HG03095 (cell line): Measurements from ENCODE around the gene IFIT1B.
"Not testable (repeated sequence)": the region's sequence is repeated elsewhere in the genome, so short reads cannot be mapped to it uniquely, and the experiment has no call there.

Experiments
- ATAC-seq: cut with Tn5 transposase; IDR thresholded peaks from one replicate; pipeline ENCODE4 v1.9.1; 2021; ENCODE audit warnings: moderate library complexity; ENCODE audit not compliant: unreplicated experiment

IFIT1B gene

DNA sequence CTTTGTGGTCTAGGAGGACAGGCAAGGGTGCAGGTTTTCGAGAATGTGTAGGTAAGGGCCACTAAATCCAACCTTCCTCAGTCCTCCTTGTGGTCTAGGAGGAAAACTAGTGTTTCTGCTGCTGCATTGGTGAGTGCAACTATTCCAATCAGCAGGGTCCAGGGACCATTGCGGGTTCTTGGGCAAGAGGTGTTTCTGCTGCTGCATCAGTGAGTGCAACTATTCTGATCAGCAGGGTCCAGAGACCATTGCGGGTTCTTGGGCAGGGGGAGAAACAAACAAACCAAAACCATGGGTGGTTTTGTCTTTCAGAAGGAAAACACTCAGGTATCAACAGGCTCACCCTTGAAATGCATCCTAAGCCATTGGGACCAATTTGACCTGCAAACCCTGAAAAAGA is 29.9 kb downstream of the IFIT1B start:
- ATAC-seq: not testable (repeated sequence)

- not testable (repeated sequence) for ATAC-seq
Measured at GRCh38 chr10:89409282-89409681, 31.4 kb downstream of the IFIT1B start.

DNA sequence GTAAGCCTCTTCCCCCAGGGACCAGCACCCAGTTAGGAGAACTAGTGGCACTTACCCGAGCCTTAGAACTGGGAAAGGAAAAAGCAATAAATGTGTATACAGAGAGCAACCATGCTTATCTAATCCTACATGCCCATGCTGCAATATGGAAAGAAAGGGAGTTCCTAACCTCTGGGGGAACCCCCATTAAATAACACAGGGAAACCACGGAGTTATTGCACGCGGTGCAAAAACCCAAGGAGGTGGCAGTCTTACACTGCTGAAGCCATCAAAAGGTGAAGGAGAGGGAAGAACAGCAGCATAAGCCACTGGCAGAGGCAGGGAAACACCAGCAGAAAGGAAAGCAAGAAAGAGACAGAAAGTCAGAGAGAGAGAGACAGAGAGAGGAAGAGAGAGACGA is 32.7 kb downstream of the IFIT1B start:
- not testable (repeated sequence) for ATAC-seq

GRCh38 chr10:89411135-89411534 is 33.3 kb downstream of the IFIT1B start:
- ATAC-seq: not testable (repeated sequence)

GRCh38 chr10:89412276-89412675 is 34.4 kb downstream of the IFIT1B start:
- not testable (repeated sequence) for ATAC-seq

DNA sequence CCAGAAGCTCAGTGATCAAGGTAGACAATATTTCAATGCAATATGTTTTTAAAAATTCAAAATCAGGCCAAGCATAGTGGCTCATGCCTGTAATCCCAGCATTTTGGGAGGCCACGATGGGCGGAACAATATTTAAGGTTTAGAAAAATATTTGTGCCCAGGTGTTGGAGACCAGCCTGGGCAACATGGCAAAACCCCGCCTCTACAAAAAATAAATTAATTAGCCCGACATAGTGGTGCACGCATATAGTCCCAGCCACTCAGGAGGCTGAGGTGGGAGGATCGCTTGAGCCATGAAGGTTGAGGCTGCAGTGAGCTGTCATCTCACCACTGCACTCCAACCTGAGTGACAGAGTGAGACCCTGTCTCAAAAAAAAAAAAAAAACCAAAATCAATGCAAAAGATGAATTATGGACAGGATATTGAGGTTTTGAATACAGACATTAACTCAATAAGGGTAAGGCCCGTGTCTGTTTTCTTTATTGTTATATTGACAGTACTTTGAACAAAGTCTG is 35.6 kb downstream of the IFIT1B start:
- ATAC-seq: no peak

- ATAC-seq: peak; percentile 73
Measured at GRCh38 chr10:89414146-89414878, 36.5 kb downstream of the IFIT1B start, which contains the start of gene IFIT5. Gene IFIT5, plus strand, starts transcription at chr10:89414568. Its CDS starts 231 bp downstream, at chr10:89414799.

- peak; percentile 30 for ATAC-seq
Measured at GRCh38 chr10:89414879-89415821, 37.3 kb downstream of the IFIT1B start.

- no peak for ATAC-seq
Measured at GRCh38 chr10:89416465-89416864, 38.6 kb downstream of the IFIT1B start.

- no peak for ATAC-seq
Measured at GRCh38 chr10:89419548-89419947, 41.7 kb downstream of the IFIT1B start.

- no peak for ATAC-seq
Measured at GRCh38 chr10:89421018-89421476, 43.2 kb downstream of the IFIT1B start.

GRCh38 chr10:89425000-89425399 is 47.1 kb downstream of the IFIT1B start:
- ATAC-seq: no peak

DNA sequence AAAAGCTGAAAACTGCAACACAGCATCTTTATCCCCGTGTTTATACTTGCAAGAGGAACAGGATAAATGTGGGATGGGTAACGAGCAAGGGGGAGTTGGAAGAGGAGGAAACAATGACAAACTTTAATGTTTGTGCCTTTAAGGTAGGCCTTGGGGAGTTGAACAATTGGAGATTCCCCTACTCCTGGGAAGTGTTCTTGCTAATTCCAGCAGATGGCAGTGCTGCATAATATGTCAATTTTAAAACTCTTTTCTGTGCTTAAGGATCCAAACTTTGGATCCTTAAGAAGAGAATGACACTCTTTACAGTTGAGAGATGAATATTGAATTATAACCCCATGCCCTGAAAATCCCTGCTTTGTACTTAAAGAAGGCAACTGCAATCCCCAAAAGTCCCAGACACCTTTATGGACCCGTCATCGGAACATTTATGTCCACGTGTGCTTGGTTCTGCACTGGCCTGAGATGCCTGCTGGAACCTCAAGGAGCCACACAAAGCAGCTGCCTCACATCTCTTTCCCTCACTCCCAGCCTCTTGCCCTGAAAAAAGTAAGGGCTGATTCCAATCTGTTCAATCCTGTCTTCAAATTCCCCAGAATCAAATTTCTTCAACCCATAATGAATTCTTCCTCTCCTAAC is 48.5 kb downstream of the IFIT1B start:
- ATAC-seq: no peak

GRCh38 chr10:89427629-89428028 is 49.8 kb downstream of the IFIT1B start:
- ATAC-seq: no peak

GRCh38 chr10:89428877-89429276 is 51.0 kb downstream of the IFIT1B start:
- no peak for ATAC-seq

DNA sequence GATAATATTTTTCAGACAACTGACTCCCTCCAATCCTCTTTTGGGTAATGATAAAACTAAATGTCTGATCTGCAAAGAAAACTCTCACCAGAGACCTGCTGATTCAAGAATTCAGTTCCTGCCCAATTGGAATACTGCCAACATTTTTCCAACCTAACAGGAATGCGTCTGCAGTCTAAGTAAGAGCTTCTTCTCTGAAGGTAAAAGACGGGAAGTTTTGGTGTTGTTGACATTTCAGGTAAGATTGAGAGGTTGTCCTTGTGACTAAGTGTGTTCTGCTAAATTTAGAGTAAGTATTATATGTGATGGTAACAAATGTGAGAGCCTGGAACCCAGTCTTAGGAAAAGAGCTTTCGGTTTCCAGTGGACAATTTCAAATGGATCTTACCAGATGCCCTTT is 54.1 kb downstream of the IFIT1B start:
- ATAC-seq: no peak
